GM12864 (cell line): ENCODE results near the gene PTPN14.

Experiments used
- DNase-seq: peaks from one replicate; pipeline ENCODE4 v3.0.0-alpha.2; 2011; ENCODE audit warnings: low read depth
- H3K4me3 ChIP-seq: 2 replicates; pipeline ENCODE4 v1.5.1; 2011; ENCODE audit warnings: mild to moderate bottlenecking, low read depth, low read length, control low read depth
- TF ChIP-seq, protein P1 (sequence below): IDR thresholded peaks from 2 replicates; pipeline ENCODE4 v1.5.1; 2011; ENCODE audit warnings: low read depth, mild to moderate bottlenecking, moderate library complexity, low read length, control low read depth, inconsistent platforms; ENCODE audit errors: missing control alignments

Gene PTPN14

DNA sequence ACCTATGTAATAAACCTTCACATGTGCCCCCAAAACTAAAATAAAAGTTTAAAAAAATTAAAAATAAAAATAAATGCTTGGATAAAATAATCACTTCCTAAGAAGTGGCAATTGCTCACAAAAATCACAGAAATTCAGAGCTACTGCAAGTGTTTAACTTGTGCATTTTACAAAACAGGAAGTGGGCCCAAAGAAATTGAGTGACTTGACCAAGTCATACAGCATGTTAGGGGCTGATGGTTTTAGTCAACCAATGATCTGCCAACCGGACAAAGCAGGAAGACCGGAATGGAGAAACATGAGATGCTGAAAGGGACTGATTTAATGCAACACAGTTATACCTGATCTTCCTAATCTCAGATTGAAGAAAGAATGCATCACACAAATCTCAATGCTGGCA lies 173.9 kb downstream of the PTPN14 start:
- H3K4me3 ChIP-seq, result no peak overlapping the region
- TF ChIP-seq, protein P1, sequence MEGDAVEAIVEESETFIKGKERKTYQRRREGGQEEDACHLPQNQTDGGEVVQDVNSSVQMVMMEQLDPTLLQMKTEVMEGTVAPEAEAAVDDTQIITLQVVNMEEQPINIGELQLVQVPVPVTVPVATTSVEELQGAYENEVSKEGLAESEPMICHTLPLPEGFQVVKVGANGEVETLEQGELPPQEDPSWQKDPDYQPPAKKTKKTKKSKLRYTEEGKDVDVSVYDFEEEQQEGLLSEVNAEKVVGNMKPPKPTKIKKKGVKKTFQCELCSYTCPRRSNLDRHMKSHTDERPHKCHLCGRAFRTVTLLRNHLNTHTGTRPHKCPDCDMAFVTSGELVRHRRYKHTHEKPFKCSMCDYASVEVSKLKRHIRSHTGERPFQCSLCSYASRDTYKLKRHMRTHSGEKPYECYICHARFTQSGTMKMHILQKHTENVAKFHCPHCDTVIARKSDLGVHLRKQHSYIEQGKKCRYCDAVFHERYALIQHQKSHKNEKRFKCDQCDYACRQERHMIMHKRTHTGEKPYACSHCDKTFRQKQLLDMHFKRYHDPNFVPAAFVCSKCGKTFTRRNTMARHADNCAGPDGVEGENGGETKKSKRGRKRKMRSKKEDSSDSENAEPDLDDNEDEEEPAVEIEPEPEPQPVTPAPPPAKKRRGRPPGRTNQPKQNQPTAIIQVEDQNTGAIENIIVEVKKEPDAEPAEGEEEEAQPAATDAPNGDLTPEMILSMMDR, result no peak
- no peak for DNase-seq

DNA sequence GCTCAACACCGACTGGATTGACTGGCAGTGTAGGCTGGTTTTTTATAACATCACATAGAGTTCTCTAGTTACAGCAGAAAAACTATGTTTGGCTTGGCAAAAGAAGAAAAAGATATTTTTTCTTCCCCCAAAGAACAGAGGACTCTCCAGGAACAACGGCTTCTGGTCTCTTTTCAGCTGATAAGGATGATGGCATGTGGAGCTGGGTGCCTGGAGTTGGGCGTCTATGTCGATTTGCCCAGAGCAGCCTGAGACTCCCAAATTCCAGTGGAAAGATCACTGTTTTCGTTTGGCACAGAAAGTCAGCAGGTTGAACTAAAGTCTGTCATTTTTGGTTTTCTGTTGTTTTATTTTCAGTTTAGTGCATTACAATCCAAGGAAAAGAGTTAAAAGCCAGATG lies 179.3 kb downstream of the PTPN14 start:
- TF ChIP-seq, protein P1, result no peak
- no peak overlapping the region for H3K4me3 ChIP-seq
- no peak for DNase-seq

DNA sequence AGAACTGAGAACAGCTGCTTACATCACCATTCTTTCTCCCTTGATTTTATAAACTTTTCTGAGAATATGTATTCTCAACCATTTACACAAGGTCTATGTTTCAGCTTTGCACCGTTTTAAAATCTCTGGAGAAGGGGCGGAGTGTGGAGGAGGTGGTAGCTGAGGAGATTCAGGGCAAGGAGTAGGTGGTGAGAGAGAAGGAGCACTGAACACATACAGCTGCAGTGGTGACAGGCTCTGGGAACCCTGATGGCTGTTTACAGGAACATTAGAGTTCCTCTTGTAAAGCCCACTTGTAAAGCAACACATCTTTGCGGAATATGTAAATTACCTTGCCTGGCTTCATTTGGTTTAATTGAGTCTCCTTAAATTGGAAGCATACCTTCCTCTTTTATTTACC lies 180.8 kb downstream of the PTPN14 start:
- TF ChIP-seq, protein P1, result no peak
- no peak for DNase-seq

DNA sequence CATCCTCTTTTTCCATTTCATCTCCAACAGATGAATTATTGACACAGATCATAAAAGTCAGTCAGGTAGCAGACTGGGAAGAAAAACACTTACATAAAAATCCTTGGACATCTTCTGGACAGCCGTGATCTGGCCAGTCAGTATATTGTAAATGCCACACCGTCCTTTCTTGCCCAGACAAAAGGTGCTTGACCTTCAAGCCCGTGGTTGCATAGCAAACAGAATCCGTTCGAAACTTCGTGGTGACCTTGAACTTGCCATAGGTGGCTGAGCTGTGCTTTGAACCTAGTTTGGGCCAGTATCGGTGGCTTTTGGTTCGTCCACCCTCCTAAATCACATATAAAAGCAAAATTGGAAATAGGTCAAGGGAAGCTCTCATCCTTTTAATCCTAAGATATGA lies 182.0 kb downstream of the PTPN14 start:
- no peak for DNase-seq
- TF ChIP-seq, protein P1, result no peak
- H3K4me3 ChIP-seq, result no peak overlapping the region

More for the DNA sequence above, 180.8 kb downstream of the PTPN14 start:
- H3K4me3 ChIP-seq, result no peak overlapping the region

DNA sequence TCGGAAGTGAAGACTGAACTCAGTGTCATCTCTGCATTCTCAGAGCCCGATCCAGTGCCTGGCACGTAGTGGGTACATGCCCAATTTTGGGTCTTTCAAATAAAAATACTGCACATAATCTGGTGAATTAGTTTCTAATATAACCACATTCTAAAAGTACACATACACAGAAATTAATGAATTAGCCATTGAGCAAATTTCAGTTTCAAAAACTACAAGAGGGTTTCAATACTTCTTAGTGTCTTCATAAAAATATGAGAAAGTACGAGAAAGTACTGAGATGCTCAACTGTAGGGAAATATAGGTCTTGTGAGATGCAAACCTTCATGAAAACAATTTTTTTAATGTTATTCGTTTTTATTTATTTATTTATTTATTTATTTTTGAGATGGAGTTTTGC lies 183.6 kb downstream of the PTPN14 start:
- DNase-seq, result no peak
- H3K4me3 ChIP-seq, result no peak overlapping the region
- TF ChIP-seq, protein P1, result no peak

DNA sequence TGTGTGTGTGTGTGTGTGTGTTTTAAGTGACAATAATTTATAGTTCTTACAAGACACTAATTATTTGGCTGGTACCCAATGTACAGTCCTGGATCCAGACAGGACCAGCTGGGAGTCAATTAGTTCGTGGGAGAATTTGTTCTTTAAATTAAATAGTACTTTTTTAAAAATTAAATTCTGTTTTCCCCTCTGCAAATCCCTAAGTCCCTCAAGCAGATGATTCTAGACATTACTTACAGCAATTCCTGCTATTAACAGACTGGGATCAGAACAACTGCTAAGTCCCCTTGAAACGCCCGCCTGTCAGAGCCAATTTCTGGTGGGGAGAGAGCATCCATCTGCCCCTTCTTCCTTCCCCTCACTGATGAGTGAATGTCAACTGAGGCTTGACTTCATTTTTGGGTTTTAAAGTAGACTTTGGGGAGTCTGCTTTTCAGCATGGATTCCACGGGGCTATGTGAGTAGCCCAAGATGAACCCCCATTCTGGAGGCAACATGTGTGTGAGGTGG lies 186.6 kb downstream of the PTPN14 start:
- no peak for DNase-seq
- TF ChIP-seq, protein P1, result no peak

DNA sequence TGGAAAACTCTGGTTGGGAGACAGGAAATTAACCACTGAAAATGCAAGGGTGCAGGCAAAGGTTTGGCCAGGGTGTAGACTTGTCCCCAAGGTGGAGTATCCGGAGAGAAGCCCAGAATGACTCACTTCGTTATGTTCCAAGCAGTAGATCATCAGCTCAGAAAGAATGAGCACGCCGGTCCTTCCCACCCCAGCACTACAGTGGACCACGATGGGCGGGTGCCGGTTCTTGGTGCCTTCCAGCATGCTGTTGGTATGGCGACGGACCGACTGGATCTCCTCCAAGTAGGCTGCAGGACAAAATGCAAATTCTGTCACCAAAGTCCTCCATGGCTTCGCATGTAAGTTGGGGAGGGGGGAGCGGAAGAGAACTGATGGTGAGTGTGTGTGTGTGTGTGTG lies 187.0 kb downstream of the PTPN14 start:
- no peak overlapping the region for H3K4me3 ChIP-seq
- no peak for DNase-seq
- TF ChIP-seq, protein P1, result no peak

More for the DNA sequence above, 186.6 kb downstream of the PTPN14 start:
- no peak overlapping the region for H3K4me3 ChIP-seq
